ENCODE results near the gene EPB41L4B.
"Not testable (repeated sequence)": the region's sequence is repeated elsewhere in the genome, so short reads cannot be mapped to it uniquely, and the experiment has no call there.

EPB41L4B gene

GRCh38 chr9:109242014-109242413, 78.8 kb downstream of the EPB41L4B start:
- DNase-seq = no peak

- no peak for DNase-seq
These were observed 79.7 kb downstream of the EPB41L4B start for GRCh38 chr9:109241207-109241606.

- DNase-seq = no peak
These were observed 81.6 kb downstream of the EPB41L4B start for GRCh38 chr9:109239240-109239639.

GRCh38 chr9:109238655-109239054, 82.2 kb downstream of the EPB41L4B start:
- DNase-seq = no peak

- DNase-seq = no peak
These were observed 82.7 kb downstream of the EPB41L4B start for GRCh38 chr9:109238125-109238524.

GRCh38 chr9:109232449-109233237, 88.2 kb downstream of the EPB41L4B start:
- DNase-seq = no peak

GRCh38 chr9:109231593-109231992, 89.3 kb downstream of the EPB41L4B start:
- DNase-seq = no peak

- DNase-seq = no peak
These were observed 90.6 kb downstream of the EPB41L4B start for GRCh38 chr9:109230277-109230676.

GRCh38 chr9:109229682-109230081, 91.2 kb downstream of the EPB41L4B start:
- no peak for DNase-seq

- no peak for DNase-seq
These were observed 92.7 kb downstream of the EPB41L4B start for GRCh38 chr9:109228093-109228642.

GRCh38 chr9:109225629-109226028, 95.2 kb downstream of the EPB41L4B start:
- no peak for DNase-seq

GRCh38 chr9:109224751-109225150, 96.1 kb downstream of the EPB41L4B start:
- no peak for DNase-seq

- not testable (repeated sequence) for DNase-seq
These were observed 102.6 kb downstream of the EPB41L4B start for GRCh38 chr9:109218242-109218641.

- DNase-seq = no peak
These were observed 106.4 kb downstream of the EPB41L4B start for GRCh38 chr9:109214414-109214813.

GRCh38 chr9:109213285-109214121, 107.4 kb downstream of the EPB41L4B start:
- no peak for DNase-seq

GRCh38 chr9:109212768-109213167, 108.1 kb downstream of the EPB41L4B start:
- no peak for DNase-seq

GRCh38 chr9:109206670-109207069, 114.2 kb downstream of the EPB41L4B start:
- no peak for DNase-seq

GRCh38 chr9:109205526-109205925, 115.3 kb downstream of the EPB41L4B start:
- no peak for DNase-seq

GRCh38 chr9:109203761-109204360, 117.0 kb downstream of the EPB41L4B start:
- DNase-seq = no peak

GRCh38 chr9:109199676-109200075, 121.2 kb downstream of the EPB41L4B start:
- DNase-seq = no peak

GRCh38 chr9:109198736-109199382, 122.0 kb downstream of the EPB41L4B start:
- DNase-seq = no peak

- no peak for DNase-seq
These were observed 126.8 kb downstream of the EPB41L4B start for GRCh38 chr9:109193974-109194556.
